WI38 (cell line): Measurements from ENCODE around the gene NEAT1.

Experiments used
- H3K4me3 ChIP-seq: 2 replicates; pipeline ENCODE4 v1.5.1; 2011; ENCODE audit warnings: low read depth, mild to moderate bottlenecking, control low read depth, low read length
- CTCF ChIP-seq: IDR thresholded peaks from 2 replicates; pipeline ENCODE4 v1.5.1; 2012; ENCODE audit warnings: low read depth, mild to moderate bottlenecking, control low read depth, low read length

NEAT1 gene

GRCh38 chr11:65473278-65473860 is 50.8 kb downstream of the NEAT1 start:
- TF ChIP-seq CTCF: no peak
- no peak overlapping the region for H3K4me3 ChIP-seq

DNA sequence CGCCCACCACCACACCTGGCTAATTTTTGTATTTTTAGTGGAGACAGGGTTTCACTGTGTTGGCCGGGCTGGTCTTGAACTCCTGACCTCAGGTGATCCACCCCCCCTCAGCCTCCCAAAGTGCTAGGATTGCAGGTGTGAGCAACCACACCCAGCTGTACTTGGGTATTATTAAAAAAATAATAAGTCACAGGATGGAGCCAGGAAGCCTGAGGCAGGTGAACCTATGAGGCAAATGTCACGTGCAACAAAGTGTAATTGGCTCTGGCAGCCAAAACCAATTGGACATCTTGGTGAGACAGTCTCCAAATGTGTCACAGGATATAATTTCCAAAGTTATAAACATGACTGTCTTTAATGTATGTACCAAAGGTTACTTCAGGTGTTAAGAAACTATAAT is 52.3 kb downstream of the NEAT1 start:
- no peak overlapping the region for H3K4me3 ChIP-seq
- TF ChIP-seq CTCF: no peak

DNA sequence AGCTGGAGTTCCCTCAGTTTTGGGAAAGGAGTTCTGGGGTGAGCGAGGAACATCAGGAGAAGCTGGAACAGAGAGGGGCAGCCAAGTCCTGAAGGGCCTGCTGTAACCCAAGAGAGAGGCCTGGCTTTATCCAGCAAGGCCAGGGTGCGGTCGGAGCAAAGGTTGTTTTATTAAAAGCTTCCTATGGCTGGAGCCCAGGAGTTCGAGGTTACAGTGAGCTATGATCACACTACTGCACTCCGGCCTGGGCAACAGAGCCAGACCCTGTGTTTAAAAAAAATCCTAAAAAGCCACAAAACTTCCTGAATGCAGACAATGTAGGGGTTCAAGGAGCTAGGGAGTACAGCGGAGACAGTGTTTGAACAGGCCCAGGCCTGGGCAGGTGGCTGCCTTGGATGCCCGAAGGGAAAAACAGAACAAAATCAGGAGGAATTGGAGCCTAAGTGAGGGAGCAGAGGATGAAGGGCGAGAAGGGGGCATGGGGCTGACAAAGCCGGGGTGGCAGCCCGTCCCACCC is 54.1 kb downstream of the NEAT1 start:
- TF ChIP-seq CTCF: no peak
- peak overlapping the region; percentile 82 for H3K4me3 ChIP-seq

- TF ChIP-seq CTCF: no peak
- peak overlapping the region; percentile 82 for H3K4me3 ChIP-seq
Observed at GRCh38 chr11:65477149-65477965, 54.8 kb downstream of the NEAT1 start.

GRCh38 chr11:65478388-65479183 is 56.0 kb downstream of the NEAT1 start:
- peak overlapping the region; percentile 43 for H3K4me3 ChIP-seq
- no peak for TF ChIP-seq CTCF

DNA sequence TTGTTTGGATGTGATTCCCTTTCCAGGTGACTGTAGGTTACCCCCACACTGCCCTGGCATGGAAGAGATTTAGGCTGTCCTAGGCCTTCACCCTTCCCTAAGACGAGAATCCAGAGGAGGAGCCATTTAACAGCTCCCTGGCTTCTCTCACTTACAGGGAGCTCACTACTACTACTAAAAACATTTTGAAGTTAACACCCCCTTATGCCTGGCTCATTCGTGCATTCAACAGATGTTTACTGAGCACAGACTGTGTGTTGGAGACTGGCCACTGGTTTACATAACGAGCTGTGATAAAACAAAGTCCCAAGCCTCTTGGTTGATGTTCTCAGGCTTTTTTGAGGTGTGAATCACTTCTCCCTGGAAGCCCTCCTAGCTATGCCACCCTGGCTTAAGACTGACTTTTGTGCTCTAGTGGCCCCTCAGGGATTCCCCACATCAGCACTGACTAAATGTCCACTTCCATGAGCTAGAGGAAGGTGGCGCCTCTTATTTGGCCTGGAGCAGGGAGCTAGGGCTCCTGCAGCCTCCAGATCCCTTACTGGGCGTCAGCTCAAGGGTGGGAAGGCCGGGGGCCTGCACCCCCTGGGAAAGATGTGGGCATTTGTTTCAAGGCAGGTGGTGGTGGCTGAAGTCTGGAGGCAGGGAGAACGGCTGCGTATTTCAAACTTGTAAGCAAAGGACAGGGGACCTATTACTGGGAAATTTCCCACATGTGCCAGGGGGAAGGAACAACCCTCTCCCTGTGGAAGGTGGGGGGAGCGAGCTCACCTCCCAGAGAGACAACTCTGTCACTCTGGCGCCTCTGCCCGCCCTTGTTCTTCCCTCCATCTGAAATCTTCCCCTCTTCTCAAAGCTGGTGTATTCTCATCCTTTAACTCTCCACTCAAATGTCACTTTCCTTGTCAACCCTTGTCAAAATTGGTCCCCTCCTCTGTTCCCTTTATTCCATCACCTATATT is 56.9 kb downstream of the NEAT1 start:
- peak overlapping the region; percentile 43 for H3K4me3 ChIP-seq
- TF ChIP-seq CTCF: peak; percentile 41; the same call in 1 of the 2 replicates
